GM18507 (cell line): ENCODE measurements around the gene MBD3L5.

Experiments used
- DNase-seq: peaks from one replicate; pipeline ENCODE4 v3.0.0; 2011; ENCODE audit warnings: low read depth; ENCODE audit not compliant: insufficient read length; ENCODE audit errors: extremely low spot score
- FAIRE-seq: peaks from 2 replicates; lab custom pipeline; 2011; peaks lifted over from hg19 to GRCh38; lab: Jason Lieb, UNC

MBD3L5 gene

DNA sequence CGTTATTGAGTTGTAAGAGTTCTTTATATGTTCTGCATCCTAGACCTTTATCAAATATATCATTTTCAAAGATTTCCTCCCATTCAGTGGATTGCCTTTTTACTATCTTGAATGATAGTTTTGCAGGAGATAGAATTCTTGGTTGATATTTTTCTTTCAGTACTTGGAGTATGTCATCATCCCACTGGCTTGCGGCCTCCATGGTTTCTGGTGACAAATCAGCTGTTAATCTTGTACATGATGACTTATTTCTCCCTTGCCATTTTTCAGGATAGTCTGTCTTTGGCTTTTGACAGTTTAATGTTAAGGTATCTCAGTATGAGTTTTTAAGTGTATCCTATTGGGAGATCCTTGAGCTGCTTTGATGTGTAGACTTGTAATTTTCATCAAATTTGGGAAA, 47.6 kb downstream of the MBD3L5 start:
- no peak for FAIRE-seq
- DNase-seq = no peak
